ENCODE results near the gene DENND2D.

DNA sequence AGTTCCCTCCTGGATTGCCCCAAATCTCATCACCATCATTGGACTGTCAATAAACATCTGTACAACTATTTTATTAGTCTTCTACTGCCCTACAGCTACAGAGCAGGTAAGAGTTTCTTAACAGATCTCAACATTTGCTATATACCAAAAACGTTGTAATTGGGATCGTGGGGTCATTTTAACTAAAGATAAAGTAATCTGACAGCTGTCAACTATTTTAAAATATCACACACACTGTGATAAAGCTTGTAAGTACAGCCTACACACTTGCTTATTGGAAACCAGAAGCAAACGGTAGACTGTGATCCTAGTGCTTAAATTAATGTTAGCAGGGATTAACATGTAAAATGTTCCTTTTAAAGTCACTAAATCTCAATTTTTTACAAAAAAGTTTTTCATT, 52.5 kb downstream of the DENND2D start:
- TF ChIP-seq POLR2AphosphoS5 (IDR thresholded peaks at IDR 0.05) (no peak), CTCF (IDR thresholded peaks at IDR 0.05; ENCODE audit: poor library complexity, severe bottlenecking) (no peak), EZH2 (IDR thresholded peaks at IDR 0.05; ENCODE audit: borderline replicate concordance, insufficient read depth, low read length, poor library complexity, severe bottlenecking) (no peak), RAD21 (conservative IDR thresholded peaks at IDR 0.05) (no peak), EP300 (conservative IDR thresholded peaks at IDR 0.05; ENCODE audit: poor library complexity, severe bottlenecking) (no peak), REST (IDR thresholded peaks at IDR 0.05; ENCODE audit: borderline replicate concordance) (no peak)

Data from neural cell (in vitro differentiated cells).